ENCODE data around the gene DDX1.
"Not testable (repeated sequence)": the region's sequence is repeated elsewhere in the genome, so short reads cannot be mapped to it uniquely, and the experiment has no call there.

DDX1 gene

GRCh38 chr2:15617778-15618448 is 26.2 kb downstream of the DDX1 start:
- DNase-seq: no peak

DNA sequence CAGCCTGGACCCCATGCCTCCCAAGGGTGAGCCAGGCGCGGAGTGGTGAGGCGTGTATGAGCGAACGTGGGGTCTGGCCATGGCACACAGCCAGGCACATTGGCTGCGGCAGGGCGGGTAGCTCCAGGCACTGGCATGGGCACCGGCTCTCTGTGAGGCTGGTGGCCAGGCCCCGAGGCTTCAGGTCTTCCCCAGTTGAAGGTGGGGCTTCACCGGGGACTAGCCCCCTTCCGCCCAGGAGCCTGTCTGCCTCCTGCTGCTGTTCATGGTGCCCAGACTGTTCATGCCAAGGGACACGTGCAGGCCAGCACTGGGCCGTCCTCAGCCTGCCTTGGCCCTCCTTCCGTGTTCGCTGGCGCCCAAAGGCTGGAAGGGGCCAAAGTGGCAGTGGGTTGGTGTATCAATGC is 26.8 kb downstream of the DDX1 start:
- no peak for DNase-seq

GRCh38 chr2:15619076-15619475 is 27.4 kb downstream of the DDX1 start:
- DNase-seq: no peak

DNA sequence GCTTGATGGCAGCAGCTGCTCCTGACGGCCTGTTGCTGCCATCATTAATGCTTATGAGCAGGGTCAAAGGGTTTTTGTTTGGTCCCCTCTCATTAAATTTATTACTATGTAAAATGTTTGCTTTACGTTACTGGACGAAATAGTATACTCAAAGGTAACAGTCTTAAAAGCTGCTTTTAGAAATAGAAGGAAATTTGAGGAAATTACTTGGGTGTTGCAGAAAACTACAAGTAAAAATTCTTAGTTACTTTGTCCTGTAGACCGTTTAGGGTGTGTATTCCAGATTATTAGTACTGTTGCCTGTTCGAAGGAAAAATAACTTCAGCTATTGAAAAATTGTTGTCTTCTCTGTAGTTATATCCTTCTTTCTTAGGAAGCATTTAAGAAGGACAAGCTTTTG is 27.8 kb downstream of the DDX1 start:
- no peak for DNase-seq

- DNase-seq: no peak
Observed at GRCh38 chr2:15619938-15620337, 28.3 kb downstream of the DDX1 start.

DNA sequence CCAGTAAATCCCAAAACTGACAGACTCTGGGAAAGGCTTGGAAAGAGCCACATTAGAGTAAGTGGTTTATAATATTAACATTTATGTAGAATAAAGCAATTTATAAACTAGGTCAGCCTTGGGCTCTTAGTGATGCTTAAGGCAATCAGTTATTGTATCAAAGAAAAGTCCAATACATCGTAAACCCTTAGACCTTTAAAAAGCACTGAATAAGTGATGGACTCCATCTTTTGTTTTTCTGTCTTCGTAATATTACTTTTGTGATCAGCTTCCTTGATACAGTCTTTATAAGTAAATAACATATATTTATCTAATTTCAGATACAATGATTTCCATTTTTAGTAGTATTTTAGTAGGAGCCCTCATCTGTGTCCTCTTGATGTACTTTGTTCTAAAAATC is 28.7 kb downstream of the DDX1 start:
- DNase-seq: no peak

GRCh38 chr2:15620857-15621471 is 29.3 kb downstream of the DDX1 start:
- DNase-seq: no peak

DNA sequence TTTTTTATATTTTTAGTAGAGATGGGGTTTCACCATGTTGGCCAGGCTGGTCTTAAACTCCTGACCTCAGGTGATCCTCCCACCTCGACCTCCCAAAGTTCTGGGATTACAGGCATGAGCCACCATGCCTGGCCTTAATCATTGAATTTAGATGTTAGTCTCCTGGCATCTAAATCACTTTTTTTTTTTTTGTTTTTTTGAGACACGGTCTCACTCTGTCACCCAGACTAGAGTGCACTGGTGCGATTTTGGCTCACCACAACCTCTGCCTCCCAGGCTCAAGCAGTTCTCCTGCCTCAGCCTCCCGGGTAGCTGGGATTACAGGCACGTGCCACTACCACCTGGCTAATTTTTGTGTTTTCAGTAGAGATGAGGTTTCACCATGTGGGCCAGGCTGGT is 29.8 kb downstream of the DDX1 start:
- DNase-seq: not testable (repeated sequence)

DNA sequence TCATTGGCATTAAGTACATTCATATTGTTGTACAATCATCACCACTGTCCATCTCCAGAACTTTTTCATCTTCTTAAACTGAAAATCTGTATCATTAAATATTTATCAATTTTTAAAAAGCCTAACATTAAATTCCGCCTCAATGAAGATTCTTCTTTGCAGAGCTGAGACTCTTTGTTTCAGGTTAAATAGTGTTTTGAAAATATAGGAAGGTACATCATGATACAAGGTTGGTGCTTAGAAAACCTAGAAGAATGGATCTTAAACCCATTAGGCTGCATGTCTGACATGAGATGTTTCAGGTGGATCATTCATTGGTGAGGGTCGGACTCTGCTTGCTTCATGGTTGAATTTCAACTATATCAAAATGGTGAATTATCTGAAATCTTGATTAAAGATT is 30.5 kb downstream of the DDX1 start:
- no peak for DNase-seq

DNA sequence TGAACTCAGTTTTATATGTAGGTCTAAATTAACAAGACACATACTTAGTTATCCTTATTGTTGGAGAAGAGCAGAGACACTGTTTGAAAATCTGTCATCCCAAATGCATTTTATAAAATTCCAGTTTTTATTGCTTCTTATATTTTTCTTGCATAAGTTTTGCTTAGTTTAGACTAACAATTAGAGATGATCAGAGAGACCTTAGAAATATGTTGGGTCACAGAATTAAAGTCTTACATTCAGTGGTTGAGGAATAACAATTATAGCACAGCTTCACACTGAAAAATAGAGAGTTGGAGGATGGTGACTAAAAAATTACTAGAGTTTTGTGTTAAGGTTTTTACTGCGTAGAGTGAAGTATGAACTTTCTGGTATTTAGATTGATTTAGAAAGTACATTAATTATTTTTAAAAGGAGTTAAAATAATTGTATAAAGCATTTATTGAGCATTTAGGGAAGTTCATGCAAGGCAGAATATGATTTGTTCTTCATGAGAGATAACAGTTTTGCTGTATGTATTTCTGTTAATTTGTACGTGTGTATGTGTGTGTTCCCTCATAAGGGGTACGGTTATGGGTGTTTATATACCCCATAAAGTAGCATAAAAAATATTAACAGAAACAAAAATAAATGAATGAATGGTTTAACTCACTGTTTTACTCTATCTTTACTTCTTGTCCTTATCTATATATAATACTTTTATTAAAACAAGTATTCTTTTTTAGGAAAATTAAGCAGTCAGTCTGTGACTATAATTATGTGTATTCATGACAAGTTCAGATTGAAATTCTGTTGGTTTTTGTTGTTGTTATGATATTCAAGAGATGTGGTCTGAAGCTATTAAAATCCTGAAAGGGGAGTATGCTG is 31.2 kb downstream of the DDX1 start:
- DNase-seq: no peak

- no peak for DNase-seq
Observed at GRCh38 chr2:15623481-15623796, 31.8 kb downstream of the DDX1 start.

GRCh38 chr2:15623898-15624541 is 32.4 kb downstream of the DDX1 start:
- DNase-seq: no peak

DNA sequence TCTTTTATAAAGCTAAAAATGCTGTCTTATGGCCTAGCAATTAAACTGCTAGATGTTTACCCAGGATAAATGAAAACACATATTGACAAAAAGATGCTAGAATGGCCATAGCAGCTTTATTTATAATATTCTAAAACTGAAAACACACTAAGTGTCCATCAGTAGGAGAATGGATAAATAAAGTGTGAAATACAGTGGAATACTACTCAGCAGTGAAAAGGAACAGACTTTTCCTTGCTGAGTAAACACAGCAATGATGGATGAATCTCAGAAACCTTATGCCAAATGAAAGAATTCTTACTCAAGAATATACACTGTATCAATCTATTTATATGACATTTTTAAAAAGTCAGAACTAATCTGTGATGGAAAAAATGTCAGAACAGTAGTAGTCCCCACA is 33.2 kb downstream of the DDX1 start:
- DNase-seq: no peak

DNA sequence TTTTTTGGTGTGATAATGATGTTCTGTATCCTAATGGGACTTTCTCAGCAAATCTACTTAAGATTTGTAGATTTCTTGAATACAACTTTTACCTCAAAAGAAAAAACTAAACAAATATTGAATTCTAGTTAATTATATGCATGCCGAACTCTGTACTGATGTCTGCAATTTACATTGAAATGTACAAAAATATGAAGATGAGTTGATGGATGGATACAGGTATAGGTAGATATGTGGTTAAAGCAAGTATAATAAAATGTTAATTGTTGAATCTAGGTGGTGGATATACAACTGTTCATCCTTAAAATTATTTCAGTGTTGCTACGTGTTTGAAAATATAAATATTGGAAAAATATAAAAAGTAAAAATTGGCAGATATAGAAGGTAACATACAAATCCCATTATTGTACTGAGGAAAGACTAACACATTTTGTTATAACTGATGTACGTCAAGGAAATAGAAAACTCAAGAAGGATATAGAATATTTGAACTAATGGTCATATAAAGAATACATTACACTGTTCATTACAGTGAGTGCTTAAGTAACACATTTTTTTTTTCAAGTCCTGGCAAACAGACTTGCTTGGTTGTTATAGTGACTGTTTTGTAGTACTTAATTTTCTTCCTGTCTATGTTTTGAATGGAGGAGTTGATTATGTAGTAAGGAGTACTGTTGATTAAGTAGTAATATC is 33.8 kb downstream of the DDX1 start:
- no peak for DNase-seq

GRCh38 chr2:15626126-15626525 is 34.5 kb downstream of the DDX1 start:
- DNase-seq: no peak

- no peak for DNase-seq
Observed at GRCh38 chr2:15626967-15627366, 35.3 kb downstream of the DDX1 start.

- DNase-seq: no peak
Observed at GRCh38 chr2:15627817-15628684, 36.4 kb downstream of the DDX1 start.

- no peak for DNase-seq
Observed at GRCh38 chr2:15628899-15629855, 37.5 kb downstream of the DDX1 start.

DNA sequence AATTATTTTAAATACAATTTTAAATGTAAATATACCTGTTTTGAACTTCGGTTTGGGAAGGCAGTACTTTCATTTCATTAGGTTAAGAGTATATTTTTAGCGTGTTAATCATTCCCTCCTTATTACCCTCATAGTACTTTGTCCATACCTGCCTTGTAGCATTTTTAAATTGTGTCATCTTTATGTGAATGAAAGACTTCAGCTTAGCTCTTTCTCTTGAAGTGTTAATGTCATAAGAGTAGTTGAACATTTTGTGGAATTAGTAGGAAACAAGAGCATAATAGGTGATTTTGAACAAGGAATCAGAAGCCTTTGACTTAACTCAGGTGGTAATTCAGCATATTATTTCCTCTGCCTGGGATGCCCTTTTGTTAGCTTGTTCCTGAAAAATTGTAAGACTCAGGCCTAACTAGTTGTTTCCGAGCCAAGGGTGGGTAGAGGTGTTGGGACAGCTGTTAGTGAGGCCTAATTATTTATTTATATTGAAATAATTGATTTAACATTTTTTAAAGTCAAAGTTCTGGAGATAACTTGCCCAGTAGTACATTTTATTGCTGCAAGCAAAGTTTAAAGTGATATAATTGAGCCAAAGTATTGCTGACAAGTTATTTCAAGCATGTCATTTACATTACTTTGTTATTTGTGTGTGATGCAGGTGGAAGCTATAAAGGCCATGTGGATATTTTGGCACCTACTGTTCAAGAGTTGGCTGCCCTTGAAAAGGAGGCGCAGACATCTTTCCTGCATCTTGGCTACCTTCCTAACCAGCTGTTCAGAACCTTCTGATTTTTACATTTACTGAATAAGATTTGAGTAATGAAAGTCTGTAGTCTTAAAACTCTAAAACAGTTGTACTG is 38.7 kb downstream of the DDX1 start:
- DNase-seq: no peak

All from DMS53 (cell line).